NT2/D1 (cell line): ENCODE measurements around the gene SLC35E1.

Experiments
- SUZ12 ChIP-seq: IDR thresholded peaks from 2 replicates; pipeline ENCODE4 v1.6.1; 2011; ENCODE audit not compliant: insufficient read length, insufficient read depth; ENCODE audit errors: extremely low read depth
- YY1 ChIP-seq: IDR thresholded peaks from 2 replicates; pipeline ENCODE4 v1.6.1; 2011; ENCODE audit not compliant: insufficient read length, insufficient read depth
- ZNF274 ChIP-seq: IDR thresholded peaks from 2 replicates; pipeline ENCODE4 v1.6.1; 2011; ENCODE audit warnings: mild to moderate bottlenecking, low read depth, low read length

DNA sequence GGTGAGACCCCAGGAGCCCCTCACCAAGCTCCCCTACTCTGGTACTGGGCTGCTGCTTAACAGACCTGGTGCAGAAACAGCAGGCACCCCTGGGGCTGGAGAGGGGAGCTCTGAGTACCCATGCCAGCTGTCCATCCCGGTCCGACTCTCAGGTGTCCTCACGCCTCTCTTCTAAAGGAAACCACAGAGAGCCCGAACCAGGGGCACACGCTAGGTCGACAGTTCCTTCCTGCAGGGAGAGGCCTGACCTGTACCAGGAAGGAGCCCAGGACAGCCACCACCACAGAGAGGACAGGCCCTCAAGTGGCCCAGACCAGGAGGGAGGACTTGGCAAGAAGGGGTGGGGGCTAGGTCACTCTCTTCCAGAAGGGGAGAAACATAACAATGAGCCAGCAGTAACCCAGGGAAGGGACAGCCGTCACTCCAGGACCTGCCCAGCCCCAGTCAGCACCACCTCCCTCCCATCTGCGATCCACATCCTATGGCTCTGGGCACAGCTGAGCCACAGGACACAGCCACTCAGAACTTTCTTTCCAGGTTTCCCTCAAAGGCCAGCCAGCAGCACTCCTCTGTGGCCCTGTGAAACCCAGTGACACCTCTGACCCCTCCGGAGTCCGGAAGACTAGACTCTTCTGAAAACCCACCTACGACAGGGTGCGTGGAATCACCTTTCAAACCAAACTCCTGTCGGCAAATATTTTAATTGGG lies 13.0 kb upstream of the SLC35E1 start:
- TF ChIP-seq YY1 (no peak), ZNF274 (no peak), SUZ12 (no peak)
